ENCODE measurements around the gene PTPRT.

PTPRT gene

GRCh38 chr20:43237651-43238168 lies 48.0 kb upstream of the PTPRT start:
- H2AFZ ChIP-seq (ENCODE audit: low read length): no peak overlapping the region
- H3K9me2 ChIP-seq (replicated peaks; ENCODE audit: insufficient read depth, low read length): no peaks in the 10 kb centered on the region
- TF ChIP-seq CTCF (IDR thresholded peaks at IDR 0.05; ENCODE audit: low read length) (no peak), EZH2 (optimal IDR thresholded peaks at IDR 0.05; ENCODE audit: low read depth, low read length) (no peak), EZH2phosphoT487 (IDR thresholded peaks at IDR 0.05; ENCODE audit: low read length) (no peak)
- no peak for DNase-seq
- H3K9ac ChIP-seq (ENCODE audit: low read length): no peak overlapping the region
- no peaks in the 10 kb centered on the region for H3F3A ChIP-seq (ENCODE audit: insufficient read depth, low read length)
- H3K27me3 ChIP-seq (replicated peaks; ENCODE audit: insufficient read depth, low read length): no peaks in the 10 kb centered on the region
- H3K36me3 ChIP-seq (replicated peaks; ENCODE audit: insufficient read depth, low read length): no peaks in the 10 kb centered on the region
- H3K27ac ChIP-seq (ENCODE audit: low read length): no peak overlapping the region
- H3K4me3 ChIP-seq (ENCODE audit: low read length): no peak overlapping the region
- H4K20me1 ChIP-seq (ENCODE audit: insufficient read depth, low read length): no peaks in the 10 kb centered on the region
- H3K9me3 ChIP-seq (replicated peaks; ENCODE audit: insufficient read depth, low read length): no peaks in the 10 kb centered on the region
- H3K4me2 ChIP-seq (ENCODE audit: low read depth, low read length): no peak overlapping the region
- no peaks in the 10 kb centered on the region for H3K4me1 ChIP-seq (ENCODE audit: low read length)
- H3K79me2 ChIP-seq (ENCODE audit: low read length): no peaks in the 10 kb centered on the region

GRCh38 chr20:43235998-43236397 lies 46.3 kb upstream of the PTPRT start:
- no peaks in the 10 kb centered on the region for H3K9me2 ChIP-seq (replicated peaks; ENCODE audit: insufficient read depth, low read length)
- H3F3A ChIP-seq (ENCODE audit: insufficient read depth, low read length): no peaks in the 10 kb centered on the region
- H3K79me2 ChIP-seq (ENCODE audit: low read length): no peaks in the 10 kb centered on the region
- H4K20me1 ChIP-seq (ENCODE audit: insufficient read depth, low read length): no peaks in the 10 kb centered on the region
- DNase-seq: no peak
- no peak overlapping the region for H3K4me3 ChIP-seq (ENCODE audit: low read length)
- no peaks in the 10 kb centered on the region for H3K9me3 ChIP-seq (replicated peaks; ENCODE audit: insufficient read depth, low read length)
- no peaks in the 10 kb centered on the region for H3K27me3 ChIP-seq (replicated peaks; ENCODE audit: insufficient read depth, low read length)
- H3K36me3 ChIP-seq (replicated peaks; ENCODE audit: insufficient read depth, low read length): no peaks in the 10 kb centered on the region
- TF ChIP-seq CTCF (IDR thresholded peaks at IDR 0.05; ENCODE audit: low read length): no peak
- H3K27ac ChIP-seq (ENCODE audit: low read length): no peak overlapping the region
- H2AFZ ChIP-seq (ENCODE audit: low read length): no peak overlapping the region
- no peak overlapping the region for H3K9ac ChIP-seq (ENCODE audit: low read length)
- no peak overlapping the region for H3K4me2 ChIP-seq (ENCODE audit: low read depth, low read length)
- no peaks in the 10 kb centered on the region for H3K4me1 ChIP-seq (ENCODE audit: low read length)

GRCh38 chr20:43231829-43232228 lies 42.1 kb upstream of the PTPRT start:
- H4K20me1 ChIP-seq (ENCODE audit: insufficient read depth, low read length): no peaks in the 10 kb centered on the region
- no peaks in the 10 kb centered on the region for H3K4me1 ChIP-seq (ENCODE audit: low read length)
- no peaks in the 10 kb centered on the region for H3K79me2 ChIP-seq (ENCODE audit: low read length)
- no peak overlapping the region for H3K4me2 ChIP-seq (ENCODE audit: low read depth, low read length)
- no peaks in the 10 kb centered on the region for H3F3A ChIP-seq (ENCODE audit: insufficient read depth, low read length)
- no peak for DNase-seq
- TF ChIP-seq EZH2phosphoT487 (IDR thresholded peaks at IDR 0.05; ENCODE audit: low read length): no peak
- TF ChIP-seq CTCF (IDR thresholded peaks at IDR 0.05; ENCODE audit: low read length): no peak
- no peak for TF ChIP-seq EZH2 (optimal IDR thresholded peaks at IDR 0.05; ENCODE audit: low read depth, low read length)
- no peak overlapping the region for H3K4me3 ChIP-seq (ENCODE audit: low read length)
- no peaks in the 10 kb centered on the region for H3K9me2 ChIP-seq (replicated peaks; ENCODE audit: insufficient read depth, low read length)
- no peaks in the 10 kb centered on the region for H3K9me3 ChIP-seq (replicated peaks; ENCODE audit: insufficient read depth, low read length)
- H3K27me3 ChIP-seq (replicated peaks; ENCODE audit: insufficient read depth, low read length): no peaks in the 10 kb centered on the region
- no peak overlapping the region for H3K9ac ChIP-seq (ENCODE audit: low read length)
- H3K36me3 ChIP-seq (replicated peaks; ENCODE audit: insufficient read depth, low read length): no peaks in the 10 kb centered on the region
- H3K27ac ChIP-seq (ENCODE audit: low read length): no peak overlapping the region
- H2AFZ ChIP-seq (ENCODE audit: low read length): no peak overlapping the region

All from MM.1S (cell line).